SHP77 treated with DMSO at 0.1 percent for 48 hours (cell line): ENCODE data around the gene RSRP1.
"Not testable (repeated sequence)": the region's sequence is repeated elsewhere in the genome, so short reads cannot be mapped to it uniquely, and the experiment has no call there.

Experiments
- DNase-seq: peaks from one replicate; lab custom pipeline; 2025; lab: John Stamatoyannopoulos, UW

RSRP1 gene

DNA sequence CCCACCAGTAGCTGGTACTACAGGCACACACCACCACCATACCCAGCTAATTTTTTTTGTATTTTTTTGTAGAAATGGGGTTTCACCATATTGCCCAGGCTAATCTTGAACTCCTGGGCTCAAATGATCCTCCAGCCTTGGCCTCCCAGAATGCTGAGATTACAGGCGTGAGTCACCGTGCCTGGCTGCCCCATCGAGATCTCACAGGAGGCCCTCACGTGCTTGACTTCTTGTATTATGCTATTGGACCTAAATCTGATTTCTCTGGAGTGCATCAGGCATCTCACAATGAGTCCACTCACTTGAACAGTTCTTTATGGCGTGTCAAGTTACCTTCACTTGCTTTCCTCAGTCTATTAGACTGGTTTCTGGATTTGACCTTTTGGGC, 9.3 kb upstream of the RSRP1 start:
- DNase-seq: no peak

GRCh38 chr1:25255706-25256577, 8.7 kb upstream of the RSRP1 start:
- DNase-seq: no peak

DNA sequence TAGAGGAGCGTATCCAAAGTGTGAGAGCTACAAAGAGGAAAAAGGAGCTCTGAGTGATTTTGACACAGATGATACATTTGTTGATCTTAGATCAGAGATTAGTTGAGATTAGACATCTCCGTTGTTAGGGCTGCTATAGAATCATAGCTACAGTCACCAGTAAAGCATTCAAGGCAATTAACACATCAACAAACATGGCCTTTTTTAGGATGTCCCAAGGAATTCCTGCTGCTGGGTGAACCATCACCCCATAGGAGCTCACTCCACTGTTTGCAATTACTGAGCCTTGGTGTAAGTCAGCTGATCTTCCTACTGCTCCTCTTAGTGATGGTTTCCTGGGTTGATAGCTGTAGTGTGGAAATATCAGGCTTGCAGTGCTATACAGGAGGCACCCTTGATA, 6.7 kb upstream of the RSRP1 start:
- DNase-seq: no peak

- DNase-seq: no peak
These were observed 838 bp upstream of the RSRP1 start for GRCh38 chr1:25247829-25248754.

- DNase-seq: no peak
These were observed 642 bp downstream of the RSRP1 start for GRCh38 chr1:25246600-25247023.

DNA sequence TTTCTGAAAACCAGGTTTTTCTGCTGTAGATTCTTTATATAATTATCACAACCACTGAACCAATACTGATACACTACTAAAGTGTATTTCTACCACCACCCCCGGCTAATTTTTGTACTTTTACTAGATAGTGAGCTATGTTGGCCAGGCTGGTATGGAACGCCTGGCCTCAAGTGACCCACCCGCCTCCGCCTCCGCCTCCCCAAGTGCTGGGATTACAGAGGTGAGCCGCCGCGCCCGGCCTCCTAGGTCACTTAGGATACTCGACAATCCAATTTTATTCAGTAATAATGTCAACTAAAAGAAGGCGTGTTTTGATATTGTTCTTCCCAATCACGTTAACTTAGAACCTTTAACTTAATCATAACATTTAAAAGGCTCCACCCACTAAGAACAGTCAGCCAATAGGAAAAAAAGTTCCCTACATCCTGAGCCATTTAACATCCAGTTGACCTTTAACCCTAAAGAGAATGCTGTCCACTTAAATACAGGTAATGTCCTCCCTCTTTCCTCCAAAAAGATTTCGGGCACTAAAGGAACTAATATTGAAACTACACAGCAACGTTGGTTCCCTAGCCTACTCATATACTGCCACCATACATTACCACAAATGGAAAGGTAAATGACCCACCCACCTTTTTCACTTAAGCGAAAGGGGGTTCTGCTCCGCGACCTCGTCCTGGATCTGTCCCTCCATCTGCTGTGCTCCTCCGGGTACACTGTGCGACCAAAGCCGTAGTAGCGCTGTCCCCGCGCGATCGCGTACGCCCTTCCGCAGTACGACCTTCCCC, 1.2 kb downstream of the RSRP1 start:
- no peak for DNase-seq

DNA sequence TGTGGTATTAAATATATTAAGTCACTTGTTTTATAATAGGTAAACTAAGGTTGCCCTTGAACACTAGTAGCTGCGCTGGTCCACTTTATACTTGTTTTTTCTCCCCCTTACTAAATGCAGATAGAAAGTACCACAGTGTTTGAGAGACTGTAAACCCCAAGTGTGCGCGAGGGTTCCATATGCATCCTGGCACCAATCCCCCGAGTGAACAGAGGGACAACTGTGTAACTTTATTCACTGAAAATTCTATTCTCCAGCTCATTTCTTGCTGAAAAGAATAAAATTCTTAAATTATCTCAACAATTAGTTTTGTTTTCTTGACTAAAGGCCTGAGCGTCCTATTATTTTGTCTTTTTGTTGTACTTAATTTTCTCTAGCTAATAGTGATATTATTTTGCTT, 1.9 kb downstream of the RSRP1 start:
- no peak for DNase-seq

- DNase-seq: no peak
These were observed 3.3 kb downstream of the RSRP1 start for GRCh38 chr1:25243907-25244306.

- peak; percentile 96 for DNase-seq
These were observed 7.3 kb downstream of the RSRP1 start for GRCh38 chr1:25239681-25240541.

DNA sequence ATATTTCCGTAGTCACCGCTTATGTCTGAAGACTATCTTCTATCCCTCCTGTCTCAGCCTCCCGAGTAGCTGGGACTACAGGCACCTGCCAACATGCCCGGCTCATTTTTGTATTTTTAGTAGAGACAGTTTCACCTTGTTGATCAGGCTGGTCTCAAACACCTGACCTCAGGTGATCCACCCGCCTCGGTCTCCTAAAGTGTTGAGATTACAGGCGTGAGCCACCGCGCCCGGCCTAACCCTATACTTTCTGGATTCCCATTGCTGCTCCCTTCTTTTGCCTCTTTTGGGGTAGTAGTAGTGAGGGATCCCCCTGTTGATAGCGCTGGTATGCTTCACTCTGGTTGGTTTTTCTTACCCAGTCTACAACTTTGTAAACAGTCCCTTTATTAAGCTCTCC, 9.2 kb downstream of the RSRP1 start:
- no peak for DNase-seq

DNA sequence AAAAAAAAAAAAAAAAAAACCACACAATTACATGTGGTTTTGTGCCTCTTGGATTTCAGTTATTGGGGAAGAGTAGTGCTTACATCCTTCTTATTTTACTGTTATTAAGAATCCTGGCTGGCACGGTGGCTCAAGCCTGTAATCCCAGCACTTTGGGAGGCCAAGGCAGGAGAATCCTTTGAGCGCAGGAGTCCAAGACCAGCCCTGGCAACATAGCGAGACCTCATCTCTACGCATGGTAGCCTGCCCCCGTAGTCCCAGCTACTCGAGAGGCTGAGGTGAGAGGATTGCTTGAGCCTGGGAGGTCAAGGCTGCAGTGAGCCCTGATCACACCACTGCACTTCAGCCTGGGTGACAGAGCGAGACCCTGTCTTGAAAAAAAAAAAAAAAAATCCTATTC, 11.0 kb downstream of the RSRP1 start:
- DNase-seq: not testable (repeated sequence)

- not testable (repeated sequence) for DNase-seq
These were observed 11.8 kb downstream of the RSRP1 start for GRCh38 chr1:25235411-25235810.

DNA sequence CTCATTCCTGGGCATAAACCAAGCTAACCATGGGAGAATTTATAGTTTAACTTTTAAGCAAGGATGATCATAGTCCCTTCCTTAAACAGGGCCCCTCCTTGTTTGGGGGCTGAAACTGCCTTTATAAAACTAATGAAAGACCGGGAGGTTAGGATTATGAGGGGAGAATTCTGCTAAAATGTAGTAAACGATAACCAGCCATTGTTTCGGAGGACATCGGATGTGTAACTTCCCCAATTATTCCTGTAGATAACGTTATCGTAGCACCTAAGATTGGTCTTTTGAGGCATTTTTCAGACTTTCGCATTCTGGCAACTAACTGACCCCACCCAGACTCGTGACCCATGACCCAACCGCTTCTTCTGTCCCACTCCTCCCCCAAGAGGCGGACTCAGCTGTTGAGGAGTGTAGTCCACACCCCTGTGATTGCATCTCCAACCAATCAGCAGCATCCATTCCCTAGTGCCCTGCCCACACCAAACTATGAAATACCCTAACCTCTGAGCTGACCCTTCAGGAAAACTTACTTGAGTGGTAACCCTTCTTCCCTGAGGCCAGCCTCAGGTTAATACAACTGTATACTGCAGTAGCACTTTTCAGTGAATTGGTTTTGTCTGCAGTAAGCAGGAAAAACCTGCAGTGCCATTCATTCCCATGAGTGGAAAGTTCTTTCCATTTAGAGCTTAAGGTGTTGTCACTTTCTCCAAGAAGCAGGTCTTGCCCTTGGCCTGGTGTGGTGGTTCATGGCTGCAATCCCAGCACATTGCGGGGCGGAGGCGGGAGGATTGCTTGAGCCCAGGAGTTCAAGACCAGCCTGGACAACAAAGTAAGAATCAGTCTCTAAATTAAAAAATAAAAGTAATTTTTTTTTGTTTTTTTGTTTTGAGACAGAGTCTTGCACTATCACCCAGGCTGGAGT, 14.1 kb downstream of the RSRP1 start:
- DNase-seq: peak; percentile 11

DNA sequence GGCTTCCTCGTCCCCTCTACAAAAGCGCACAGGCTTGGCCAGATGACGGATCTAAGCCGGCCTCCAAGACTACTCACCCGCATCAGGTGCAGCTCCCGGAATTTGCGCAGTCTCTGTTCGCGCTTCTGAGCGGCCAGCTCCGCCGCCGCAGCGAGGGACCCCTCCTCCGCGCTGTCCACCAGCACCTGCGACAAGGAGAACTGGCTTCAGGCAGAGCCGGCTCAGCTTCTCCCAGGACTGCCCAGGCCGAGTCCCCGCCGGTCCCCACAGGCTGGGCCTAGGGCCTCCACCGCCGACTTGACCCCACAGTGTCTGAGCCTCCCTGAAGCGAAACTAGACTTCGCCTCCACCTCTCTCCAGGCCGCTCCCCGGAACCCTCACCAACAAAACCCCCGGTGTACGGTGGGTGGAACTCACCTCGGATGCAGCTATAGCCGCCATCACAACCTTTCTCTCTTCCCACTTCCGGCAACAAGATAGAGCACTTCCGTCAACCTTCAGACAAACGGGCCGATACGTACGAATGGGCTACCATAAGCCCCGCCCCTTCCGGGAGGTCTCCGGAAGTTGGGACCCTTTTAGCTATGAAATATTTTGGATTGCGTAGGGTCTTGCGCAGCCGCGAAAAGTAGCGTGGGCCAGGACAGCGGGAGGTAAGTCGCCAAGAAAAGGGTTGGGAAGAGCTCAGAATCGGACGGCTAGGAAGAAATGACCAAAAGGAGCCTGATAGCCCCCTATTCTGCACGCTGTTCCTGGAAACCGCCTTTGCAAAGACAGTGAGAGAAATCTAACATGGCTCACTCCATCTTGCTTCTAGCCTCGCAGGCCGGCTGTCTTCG, 15.0 kb downstream of the RSRP1 start, which contains the start of gene SYF2:
SYF2 (minus strand) TSS at position 476 of the 839 bp plus-strand sequence; CDS start at position 441, 35 bp downstream.
- peak; percentile 94 for DNase-seq

DNA sequence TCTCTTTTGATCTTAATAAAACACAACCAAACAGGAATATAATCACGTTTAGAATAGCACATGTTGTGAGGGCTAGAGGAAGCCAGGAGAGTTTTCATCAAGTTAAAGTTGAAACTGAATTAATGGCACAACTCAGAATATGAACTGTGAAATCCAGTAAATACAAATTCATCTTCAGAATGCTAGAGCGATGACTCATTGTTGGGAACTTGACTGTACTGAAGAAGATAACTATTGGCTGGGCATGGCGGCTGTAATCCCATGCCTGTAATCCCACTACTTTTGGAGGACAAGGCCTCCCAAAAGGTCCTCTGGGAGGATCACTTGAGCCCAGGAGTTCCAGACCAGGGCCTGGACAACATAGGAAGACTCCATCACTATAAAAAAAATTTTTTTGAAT, 23.8 kb downstream of the RSRP1 start:
- DNase-seq: no peak

- DNase-seq: no peak
These were observed 24.6 kb downstream of the RSRP1 start for GRCh38 chr1:25222606-25223005.

- no peak for DNase-seq
These were observed 26.6 kb downstream of the RSRP1 start for GRCh38 chr1:25220666-25221065.

DNA sequence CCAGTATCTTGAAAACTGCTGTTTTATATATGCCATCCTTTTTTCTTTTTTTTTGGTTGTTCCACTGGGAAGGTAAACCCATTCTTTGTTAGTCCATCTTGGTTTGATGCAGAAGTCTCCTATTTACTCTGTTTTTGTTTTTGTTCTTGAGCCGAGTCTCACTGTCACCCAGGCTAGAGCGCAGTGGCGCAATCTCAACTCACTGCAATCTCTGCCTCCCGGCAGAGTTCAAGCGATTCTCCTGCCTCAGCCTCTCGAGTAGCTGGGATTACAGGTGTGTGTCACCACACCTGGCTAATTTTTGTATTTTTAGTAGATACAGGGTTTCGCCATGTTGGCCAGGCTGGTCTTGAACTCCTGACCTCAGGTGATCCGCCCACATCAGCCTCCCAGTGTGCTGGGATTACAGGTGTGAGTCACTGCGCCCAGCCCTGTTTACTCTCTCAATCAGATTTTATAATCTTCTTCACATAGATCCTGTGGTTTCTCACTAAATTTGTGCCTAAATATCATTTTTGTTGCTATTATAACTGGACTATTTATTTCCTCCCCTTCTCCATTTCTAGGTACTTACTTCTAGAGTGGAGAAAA, 27.5 kb downstream of the RSRP1 start:
- DNase-seq: no peak
